Kidney (tissue), 14 donors: ENCODE measurements around the gene WSCD2. TPM values are rescaled to one million over a fixed set of nuclear protein-coding genes. Genes with fewer than 3 reads are reported as not detected.

Source experiments
- DNase-seq, 5 donors: peaks; one replicate each; pipeline ENCODE4 v3.0.0-alpha.2; 2013 to 2020
- FAIRE-seq: peaks from 2 replicates; lab custom pipeline; 2012; peaks lifted over from hg19 to GRCh38; lab: Jason Lieb, UNC
- H3K27ac ChIP-seq, 2 donors: one replicate each; pipeline ENCODE4 v1.7.0; 2013; ENCODE audit warnings: low read depth in 2 of 2, low read length in 2 of 2, inconsistent platforms in 1 of 2
- H3K27me3 ChIP-seq: one replicate; pipeline ENCODE4 v1.7.1; 2013; ENCODE audit warnings: low read length, inconsistent platforms; ENCODE audit not compliant: control insufficient read depth, insufficient read depth
- H3K36me3 ChIP-seq, 3 donors: one replicate each; pipeline versions ENCODE4 v1.7.0 to v1.7.1; 2013; ENCODE audit warnings: low read length in 3 of 3, control low read depth in 1 of 3, inconsistent platforms in 1 of 3; ENCODE audit not compliant: insufficient read depth in 3 of 3, control insufficient read depth in 2 of 3
- H3K4me1 ChIP-seq, 3 donors: one replicate each; pipeline versions ENCODE4 v1.7.0 to v1.7.1; 2013; ENCODE audit warnings: low read length in 3 of 3, inconsistent platforms in 1 of 3, low read depth in 1 of 3; ENCODE audit not compliant: control insufficient read depth in 2 of 3, insufficient read depth in 2 of 3
- H3K4me3 ChIP-seq, 3 donors: one replicate each; pipeline versions ENCODE4 v1.7.0 to v1.8.1; 2013; ENCODE audit warnings: low read length in 3 of 3, control low read depth in 1 of 3, inconsistent platforms in 1 of 3
- H3K9ac ChIP-seq, 3 donors: one replicate each; pipeline versions ENCODE4 v1.7.0 to v1.7.1; 2013; ENCODE audit warnings: low read length in 3 of 3, control low read depth in 1 of 3, inconsistent platforms in 1 of 3
- H3K9me3 ChIP-seq, 3 donors: one replicate each; pipeline versions ENCODE4 v1.7.0 to v1.7.1; 2013; ENCODE audit warnings: low read length in 3 of 3, control low read depth in 1 of 3, inconsistent platforms in 1 of 3; ENCODE audit not compliant: control insufficient read depth in 2 of 3, insufficient read depth in 1 of 3
- intact Hi-C: fragments of 100-400 bp; cut with DNase I; formaldehyde crosslinking; loops from one replicate; pipeline ENCODE4 v1.11.1; 2022
- polyA plus RNA-seq: library from polyadenylated mRNA; stranded (reverse); fragments of 350-450 nt; fragmentation: Illumina TruSeq; extraction: RNeasy Lipid Tissue Mini Kit (QIAGEN cat#74804); gene quantifications from one replicate; pipeline ENCODE4 v1.2.3, GENCODE V29; 2014; ENCODE audit warnings: low read depth, low replicate concordance; ENCODE audit not compliant: insufficient read depth
- total RNA-seq: library from RNA; stranded (reverse); fragmentation: NEBNext Ultra II Directional; extraction: Animal tissue kit (Norgen Biotek cat#: 25700); gene quantifications from one replicate; pipeline ENCODE4 v1.2.1, GENCODE V29; 2021
- TF ChIP-seq, protein P1 (sequence below): IDR thresholded peaks from 3 replicates; pipeline ENCODE4 v1.5.1; 2012; ENCODE audit warnings: mild to moderate bottlenecking, moderate library complexity, borderline replicate concordance; ENCODE audit not compliant: insufficient read depth; ENCODE audit errors: extremely low read depth
- donor health status: control.
- donor health status: control.
- donor health status: control.
- donor health status: control.
- donor health status: control.
- donor health status: DM: yes; HTN: yes; CAD: no.
- donor health status: Normal renal cell carcinoma (clear cell type).

Gene WSCD2
- total and polyA plus RNA-seq, 2 donors from 2014 or later, result 1.6 to 2.0 TPM

DNA sequence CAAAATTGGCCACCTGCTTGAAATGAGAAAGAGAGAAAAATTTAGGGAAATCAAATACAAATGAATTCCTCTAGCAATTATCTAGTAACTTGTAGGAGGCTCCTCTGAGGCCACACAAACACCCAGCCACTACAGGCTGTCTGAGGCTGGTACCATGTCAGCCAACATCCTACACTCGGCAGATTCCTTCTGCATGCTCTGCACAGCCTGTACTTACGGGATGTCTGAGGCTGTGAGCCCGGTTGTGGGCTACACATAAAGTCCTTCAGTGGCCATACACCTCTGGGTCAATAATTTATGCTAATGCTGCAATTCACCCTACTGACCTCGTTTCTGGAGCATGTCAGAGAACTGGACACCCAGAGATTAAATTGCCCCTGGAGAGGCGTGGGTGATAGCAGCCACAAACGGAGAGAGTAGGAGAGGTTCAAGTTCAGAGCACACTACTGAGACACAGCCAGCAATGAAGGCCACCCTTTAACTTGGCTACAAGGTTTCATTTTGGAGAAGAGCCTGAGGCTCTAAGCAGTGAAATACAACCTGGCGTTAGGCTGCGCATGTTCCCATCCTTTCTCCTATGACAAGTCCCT is 28.9 kb downstream of the WSCD2 start:
- TF ChIP-seq, protein P1, sequence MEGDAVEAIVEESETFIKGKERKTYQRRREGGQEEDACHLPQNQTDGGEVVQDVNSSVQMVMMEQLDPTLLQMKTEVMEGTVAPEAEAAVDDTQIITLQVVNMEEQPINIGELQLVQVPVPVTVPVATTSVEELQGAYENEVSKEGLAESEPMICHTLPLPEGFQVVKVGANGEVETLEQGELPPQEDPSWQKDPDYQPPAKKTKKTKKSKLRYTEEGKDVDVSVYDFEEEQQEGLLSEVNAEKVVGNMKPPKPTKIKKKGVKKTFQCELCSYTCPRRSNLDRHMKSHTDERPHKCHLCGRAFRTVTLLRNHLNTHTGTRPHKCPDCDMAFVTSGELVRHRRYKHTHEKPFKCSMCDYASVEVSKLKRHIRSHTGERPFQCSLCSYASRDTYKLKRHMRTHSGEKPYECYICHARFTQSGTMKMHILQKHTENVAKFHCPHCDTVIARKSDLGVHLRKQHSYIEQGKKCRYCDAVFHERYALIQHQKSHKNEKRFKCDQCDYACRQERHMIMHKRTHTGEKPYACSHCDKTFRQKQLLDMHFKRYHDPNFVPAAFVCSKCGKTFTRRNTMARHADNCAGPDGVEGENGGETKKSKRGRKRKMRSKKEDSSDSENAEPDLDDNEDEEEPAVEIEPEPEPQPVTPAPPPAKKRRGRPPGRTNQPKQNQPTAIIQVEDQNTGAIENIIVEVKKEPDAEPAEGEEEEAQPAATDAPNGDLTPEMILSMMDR, result no peak
- Histone ChIP-seq H3K27me3 (no peaks in the 10 kb centered on the region), H3K36me3 (no peaks in the 10 kb centered on the region), H3K4me3 (no peak overlapping the region), H3K9ac (no peak overlapping the region), H3K9me3 (no peaks in the 10 kb centered on the region), H3K4me1 (no peaks in the 10 kb centered on the region), H3K27ac (no peak overlapping the region)
- FAIRE-seq (no peak), DNase-seq (no peak)
- intact Hi-C loops, result no loop called here

DNA sequence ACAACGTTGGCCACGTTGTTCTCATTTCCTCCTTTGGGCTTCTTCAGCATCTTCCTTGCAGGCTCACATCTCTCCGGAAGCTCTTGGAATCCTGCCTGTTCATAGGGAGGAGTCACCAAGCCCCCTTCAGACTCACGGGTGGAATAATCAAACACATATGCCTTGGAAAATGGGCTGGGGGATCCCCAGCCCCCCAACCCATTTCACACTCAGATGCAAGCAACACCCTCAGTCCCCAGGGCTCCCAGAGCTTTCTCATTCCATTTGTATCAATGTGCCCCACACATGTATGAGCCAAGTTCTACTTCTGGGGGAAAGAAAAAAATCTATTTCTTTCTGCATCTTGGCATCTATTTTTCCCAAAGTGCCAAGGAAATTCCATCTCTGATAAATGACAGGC is 33.1 kb downstream of the WSCD2 start:
- Histone ChIP-seq H3K27me3 (no peaks in the 10 kb centered on the region), H3K4me3 (no peak overlapping the region), H3K36me3 (no peaks in the 10 kb centered on the region), H3K9me3 (no peaks in the 10 kb centered on the region), H3K9ac (no peak overlapping the region), H3K27ac (no peak overlapping the region), H3K4me1 (no peaks in the 10 kb centered on the region)
- FAIRE-seq (no peak), DNase-seq (no peak)
- intact Hi-C loops, result no loop called here
- TF ChIP-seq, protein P1, result no peak

DNA sequence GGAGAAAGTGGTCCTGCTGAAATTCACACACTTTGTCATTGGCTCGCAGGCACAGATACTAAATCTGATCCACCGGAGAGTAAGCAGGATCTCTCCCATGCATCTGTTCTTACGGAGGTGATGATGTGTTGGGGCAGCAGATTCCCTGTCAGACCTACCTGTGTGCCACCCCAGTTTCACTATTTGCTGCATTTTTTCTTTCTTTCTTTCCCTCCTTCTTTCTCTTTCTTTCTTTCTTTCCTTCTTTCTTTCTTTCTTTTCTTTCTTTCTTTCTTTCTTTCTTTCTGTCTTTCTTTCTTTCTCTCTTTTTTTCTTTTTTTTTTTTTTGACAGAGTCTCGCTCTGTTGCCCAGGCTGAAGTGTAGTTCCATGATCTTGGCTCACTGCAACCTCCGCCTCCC is 37.4 kb downstream of the WSCD2 start:
- H3K9me3 ChIP-seq, result no peaks in the 10 kb centered on the region
- FAIRE-seq, result no peak
- DNase-seq, result no peak
- H3K27ac ChIP-seq, result no peak overlapping the region
- intact Hi-C loops, result no loop called here
- no peaks in the 10 kb centered on the region for H3K4me1 ChIP-seq
- no peak overlapping the region for H3K9ac ChIP-seq
- H3K4me3 ChIP-seq, result no peak overlapping the region
- H3K36me3 ChIP-seq, result no peaks in the 10 kb centered on the region
- TF ChIP-seq, protein P1, result no peak
- H3K27me3 ChIP-seq, result no peaks in the 10 kb centered on the region

DNA sequence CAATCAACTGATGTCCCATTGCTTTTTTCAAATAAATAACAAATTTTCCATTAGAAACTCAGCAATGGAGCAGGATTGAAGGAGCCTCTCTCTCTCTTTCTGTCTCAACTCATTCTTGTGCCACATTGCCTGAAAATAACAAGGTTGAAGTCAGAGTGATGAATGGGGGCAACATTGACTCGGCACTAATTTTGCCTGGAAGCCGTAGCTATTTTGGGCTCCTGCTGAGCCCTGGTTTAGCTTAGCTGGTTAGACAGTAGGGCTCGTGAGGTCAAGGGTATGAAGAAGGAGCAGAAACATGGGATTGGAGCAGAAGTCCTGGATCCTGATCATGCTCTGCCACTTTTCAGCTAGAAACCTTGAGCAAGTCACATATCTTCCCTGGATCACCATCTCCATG is 38.9 kb downstream of the WSCD2 start:
- TF ChIP-seq, protein P1, result no peak
- Histone ChIP-seq H3K36me3 (no peaks in the 10 kb centered on the region), H3K9me3 (no peaks in the 10 kb centered on the region), H3K4me3 (no peak overlapping the region), H3K27me3 (no peaks in the 10 kb centered on the region), H3K27ac (no peak overlapping the region), H3K4me1 (no peaks in the 10 kb centered on the region), H3K9ac (no peak overlapping the region)
- no peak for DNase-seq
- FAIRE-seq, result no peak
- intact Hi-C loops, result no loop called here
